IgD-negative memory B cell (primary cell): ENCODE data around the gene NHEJ1. TPM values are rescaled to one million over a fixed set of nuclear protein-coding genes. Genes with fewer than 3 reads are reported as not detected.

ENCODE experiments used
- polyA plus RNA-seq: library from polyadenylated mRNA; unstranded; fragments of 300-500 nt; fragmentation: Illumina TruSeq; gene quantifications from one replicate; pipeline ENCODE4 v1.2.3, GENCODE V29; 2021

NHEJ1 gene
- polyA plus RNA-seq, 1 donor from 2014 or later = 22.9 TPM

Other genes with a start within 250 kb of the NHEJ1 start
- gene CDK5R2, start 201.1 kb downstream of the NHEJ1 start, polyA plus RNA-seq = not detected
- not detected for gene FEV, start 175.6 kb downstream of the NHEJ1 start, polyA plus RNA-seq
- not detected for gene CRYBA2, start 167.4 kb downstream of the NHEJ1 start, polyA plus RNA-seq
- gene CFAP65, start 119.3 kb downstream of the NHEJ1 start, polyA plus RNA-seq = not detected
- gene IHH, start 99.9 kb downstream of the NHEJ1 start, polyA plus RNA-seq = not detected
- gene SLC23A3, start 9.2 kb upstream of the NHEJ1 start, polyA plus RNA-seq = 0.63 TPM
- gene CNPPD1, start 16.1 kb upstream of the NHEJ1 start, polyA plus RNA-seq = 151 TPM
- 55.6 TPM for gene RETREG2, start 17.5 kb upstream of the NHEJ1 start, polyA plus RNA-seq
- 64.8 TPM for gene ZFAND2B, start 46.0 kb upstream of the NHEJ1 start, polyA plus RNA-seq
- gene ABCB6, start 58.1 kb upstream of the NHEJ1 start, polyA plus RNA-seq = 1.2 TPM
- 19.6 TPM for gene ATG9A, start 68.8 kb upstream of the NHEJ1 start, polyA plus RNA-seq
- 31.1 TPM for gene ANKZF1, start 69.0 kb upstream of the NHEJ1 start, polyA plus RNA-seq
- not detected for gene GLB1L, start 84.6 kb upstream of the NHEJ1 start, polyA plus RNA-seq
- 17.9 TPM for gene STK16, start 84.7 kb upstream of the NHEJ1 start, polyA plus RNA-seq
- gene TUBA4B, start 92.4 kb upstream of the NHEJ1 start, polyA plus RNA-seq = not detected
- 229 TPM for gene TUBA4A, start 93.1 kb upstream of the NHEJ1 start, polyA plus RNA-seq
- 7.8 TPM for gene DNAJB2, start 118.6 kb upstream of the NHEJ1 start, polyA plus RNA-seq
- gene PTPRN, start 148.6 kb upstream of the NHEJ1 start, polyA plus RNA-seq = not detected
- not detected for gene RESP18, start 171.9 kb upstream of the NHEJ1 start, polyA plus RNA-seq
- gene DNPEP, start 227.1 kb upstream of the NHEJ1 start, polyA plus RNA-seq = 49.9 TPM